ENCODE data around the gene HOXD4. TPM values are rescaled to one million over a fixed set of nuclear protein-coding genes. Genes with fewer than 3 reads are reported as not detected.

Gene HOXD4
- total RNA-seq, 2 experiments from 2014 or later: not detected

GRCh38 chr2:176148751-176149421 is 2.5 kb upstream of the HOXD4 start:
- peaks cover 87% of the 10 kb centered on the region for H3K27me3 Mint-ChIP-seq (ENCODE audit: low read depth)

GRCh38 chr2:176149481-176149938 is 1.8 kb upstream of the HOXD4 start:
- no peak for DNase-seq
- Mint-ChIP-seq H3K36me3 (ENCODE audit: low read depth) (no peaks in the 10 kb centered on the region), H3K9me3 (ENCODE audit: insufficient read depth) (no peaks in the 10 kb centered on the region), H3K27me3 (ENCODE audit: low read depth) (peaks cover 88% of the 10 kb centered on the region), H3K4me1 (ENCODE audit: low read depth) (no peaks in the 10 kb centered on the region), H3K4me3 (no peak overlapping the region), H3K27ac (no peak overlapping the region)
- ChIA-PET POLR2A (no interaction called here), CTCF (no interaction called here)
- ATAC-seq: no peak

More at GRCh38 chr2:176148751-176149421, 2.5 kb upstream of the HOXD4 start:
- no peak overlapping the region for H3K27ac Mint-ChIP-seq
- ATAC-seq (no peak), DNase-seq (no peak)
- H3K36me3 Mint-ChIP-seq (ENCODE audit: low read depth): no peaks in the 10 kb centered on the region
- POLR2A ChIA-PET: no interaction called here
- H3K4me3 Mint-ChIP-seq: no peak overlapping the region
- no peaks in the 10 kb centered on the region for H3K4me1 Mint-ChIP-seq (ENCODE audit: low read depth)
- CTCF ChIA-PET: no interaction called here
- H3K9me3 Mint-ChIP-seq (ENCODE audit: insufficient read depth): no peaks in the 10 kb centered on the region

- peaks cover 89% of the 10 kb centered on the region for H3K27me3 Mint-ChIP-seq (ENCODE audit: low read depth)
- ATAC-seq (no peak), DNase-seq (no peak)
- no peaks in the 10 kb centered on the region for H3K9me3 Mint-ChIP-seq (ENCODE audit: insufficient read depth)
- CTCF ChIA-PET: interaction anchor here (0.7 kb wide), 1 partner anchor 27 kb away, joined by 3 read pairs; no protein-coding TSS in a partner anchor
- POLR2A ChIA-PET: no interaction called here
- H3K4me3 Mint-ChIP-seq: no peak overlapping the region
- no peaks in the 10 kb centered on the region for H3K36me3 Mint-ChIP-seq (ENCODE audit: low read depth)
- H3K27ac Mint-ChIP-seq: no peak overlapping the region
- H3K4me1 Mint-ChIP-seq (ENCODE audit: low read depth): no peaks in the 10 kb centered on the region
Measured at GRCh38 chr2:176149939-176150583, 1.3 kb upstream of the HOXD4 start.

DNA sequence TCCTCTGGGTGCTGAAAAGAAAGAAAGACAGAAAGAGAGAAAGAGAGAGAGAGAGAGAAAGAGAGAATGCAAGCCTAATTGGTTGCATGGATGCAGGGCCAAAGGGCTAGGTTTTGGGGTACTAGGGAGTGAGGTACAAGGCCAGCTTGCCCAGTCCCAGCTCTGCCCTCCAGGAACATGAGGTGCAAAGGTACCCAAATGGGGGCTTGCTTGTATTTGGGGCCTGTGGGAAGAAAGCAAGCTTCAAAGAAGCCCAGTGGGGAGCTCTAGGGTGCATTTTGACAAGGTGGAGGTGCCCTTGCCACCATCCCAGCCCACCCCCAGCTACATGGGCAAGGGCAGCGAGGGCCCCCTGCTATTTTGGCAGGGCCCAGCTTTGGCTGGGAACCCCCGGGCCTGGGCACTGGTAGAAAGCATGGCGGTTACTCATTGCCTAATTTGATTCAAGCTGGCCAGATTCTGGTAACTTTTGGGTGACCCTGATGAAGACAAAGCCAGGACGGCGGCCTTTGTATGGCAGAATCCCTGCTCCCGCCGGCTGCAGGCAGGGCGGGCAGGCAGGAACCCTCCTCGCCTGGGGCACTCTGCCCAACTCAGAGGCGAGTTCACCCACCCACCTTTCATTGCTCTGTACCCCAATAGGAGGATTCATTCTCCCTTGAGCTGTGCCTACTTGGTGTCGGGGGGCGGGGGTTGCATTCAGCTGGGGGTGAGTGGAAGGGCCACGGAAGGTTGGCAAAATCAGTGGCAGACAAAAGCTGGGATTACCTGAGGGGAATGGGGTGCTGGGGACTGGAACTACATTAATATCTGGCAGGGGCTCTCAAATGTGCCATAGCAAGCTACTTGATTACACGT is 537 bp upstream of the HOXD4 start:
- DNase-seq: no peak
- H3K4me1 Mint-ChIP-seq (ENCODE audit: low read depth): no peaks in the 10 kb centered on the region
- no peaks in the 10 kb centered on the region for H3K9me3 Mint-ChIP-seq (ENCODE audit: insufficient read depth)
- no peak for ATAC-seq
- CTCF ChIA-PET: interaction anchor here (0.7 to 1.2 kb wide), 4 partner anchors 10 to 501 kb away, joined by 3 to 5 read pairs (median 3); no protein-coding TSS in a partner anchor
- H3K4me3 Mint-ChIP-seq: no peak overlapping the region
- H3K27me3 Mint-ChIP-seq (ENCODE audit: low read depth): peaks cover 89% of the 10 kb centered on the region
- POLR2A ChIA-PET: no interaction called here
- no peak overlapping the region for H3K27ac Mint-ChIP-seq
- no peaks in the 10 kb centered on the region for H3K36me3 Mint-ChIP-seq (ENCODE audit: low read depth)

DNA sequence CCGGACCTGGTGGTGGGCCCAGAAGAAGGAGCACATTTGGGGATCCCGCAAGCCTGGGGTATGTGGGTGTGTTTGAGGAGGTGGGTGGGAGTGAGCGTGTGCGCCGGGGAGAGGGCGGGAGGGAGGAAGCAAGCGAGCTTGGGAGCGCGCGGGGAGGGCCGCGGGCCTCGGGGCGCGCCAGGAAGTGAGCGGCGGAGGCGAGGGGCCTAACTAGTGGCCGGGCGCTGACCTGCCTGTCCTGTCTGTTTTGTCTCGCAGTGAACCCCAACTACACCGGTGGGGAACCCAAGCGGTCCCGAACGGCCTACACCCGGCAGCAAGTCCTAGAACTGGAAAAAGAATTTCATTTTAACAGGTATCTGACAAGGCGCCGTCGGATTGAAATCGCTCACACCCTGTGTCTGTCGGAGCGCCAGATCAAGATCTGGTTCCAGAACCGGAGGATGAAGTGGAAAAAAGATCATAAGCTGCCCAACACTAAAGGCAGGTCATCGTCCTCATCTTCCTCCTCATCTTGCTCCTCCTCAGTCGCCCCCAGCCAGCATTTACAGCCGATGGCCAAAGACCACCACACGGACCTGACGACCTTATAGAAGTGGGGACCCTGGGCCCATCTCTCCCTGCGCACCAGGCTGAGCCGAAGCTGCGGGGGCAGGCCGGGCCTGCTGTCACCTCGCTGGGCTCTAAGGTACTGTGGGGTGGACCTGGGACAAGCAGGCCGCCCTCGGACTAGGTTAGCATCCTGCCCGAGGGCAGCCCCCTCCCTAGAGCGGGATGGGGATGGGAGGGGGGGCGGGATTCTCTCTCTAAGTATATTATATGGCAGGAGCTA is 1.2 kb downstream of the HOXD4 start:
- Mint-ChIP-seq H3K27ac (no peak overlapping the region), H3K27me3 (ENCODE audit: low read depth) (peaks cover 86% of the 10 kb centered on the region), H3K9me3 (ENCODE audit: insufficient read depth) (no peaks in the 10 kb centered on the region), H3K4me3 (no peak overlapping the region), H3K4me1 (ENCODE audit: low read depth) (peaks cover 3% of the 10 kb centered on the region), H3K36me3 (ENCODE audit: low read depth) (peaks cover 2% of the 10 kb centered on the region)
- ATAC-seq: no peak
- ChIA-PET POLR2A (no interaction called here), CTCF (no interaction called here)
- DNase-seq: no peak

DNA sequence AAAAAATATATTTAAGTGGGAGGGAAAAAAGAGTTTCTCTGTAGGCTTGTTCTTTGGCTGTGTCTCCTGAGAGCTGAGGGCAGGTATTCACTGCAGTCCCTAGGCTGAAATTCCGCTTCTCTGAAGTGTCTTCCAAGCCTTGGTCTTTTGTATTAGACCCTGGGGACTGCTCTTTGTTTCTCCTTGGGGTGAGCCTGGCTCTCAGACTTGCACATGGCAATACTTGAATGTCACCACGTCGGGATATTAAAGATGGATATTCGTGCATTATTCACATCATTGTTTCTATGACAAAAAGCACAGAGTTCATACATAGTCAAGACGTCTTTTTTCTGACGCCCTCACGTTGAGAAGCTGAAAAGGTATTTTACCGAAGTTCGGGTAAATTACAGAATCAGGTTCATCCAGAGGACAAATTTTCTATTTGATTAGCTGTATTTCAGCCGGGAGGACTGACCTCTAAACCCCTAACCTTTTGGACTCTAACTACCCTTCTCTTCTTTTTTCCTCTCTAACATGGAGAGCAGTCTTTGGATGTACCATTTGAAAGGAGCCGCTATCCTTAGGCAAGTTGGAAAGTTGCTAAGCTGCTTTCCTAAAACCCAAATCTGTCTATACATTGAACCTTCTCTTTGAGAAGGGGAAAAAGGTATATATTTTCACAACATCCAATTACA is 3.4 kb downstream of the HOXD4 start:
- peaks cover 11% of the 10 kb centered on the region for H3K4me1 Mint-ChIP-seq (ENCODE audit: low read depth)
- H3K4me3 Mint-ChIP-seq: no peak overlapping the region

GRCh38 chr2:176155356-176156044 is 4.2 kb downstream of the HOXD4 start:
- H3K27ac Mint-ChIP-seq: no peak overlapping the region

More for the DNA sequence above, 3.4 kb downstream of the HOXD4 start:
- Mint-ChIP-seq H3K36me3 (ENCODE audit: low read depth) (peaks cover 5% of the 10 kb centered on the region), H3K27me3 (ENCODE audit: low read depth) (peaks cover 81% of the 10 kb centered on the region), H3K9me3 (ENCODE audit: insufficient read depth) (no peaks in the 10 kb centered on the region), H3K27ac (no peak overlapping the region)
- DNase-seq (no peak), ATAC-seq (no peak)
- POLR2A ChIA-PET: no interaction called here
- CTCF ChIA-PET: interaction anchor here (0.9 to 2.3 kb wide), 8 partner anchors 8 to 994 kb away, joined by 3 to 9 read pairs (median 4); no protein-coding TSS in a partner anchor

DNA sequence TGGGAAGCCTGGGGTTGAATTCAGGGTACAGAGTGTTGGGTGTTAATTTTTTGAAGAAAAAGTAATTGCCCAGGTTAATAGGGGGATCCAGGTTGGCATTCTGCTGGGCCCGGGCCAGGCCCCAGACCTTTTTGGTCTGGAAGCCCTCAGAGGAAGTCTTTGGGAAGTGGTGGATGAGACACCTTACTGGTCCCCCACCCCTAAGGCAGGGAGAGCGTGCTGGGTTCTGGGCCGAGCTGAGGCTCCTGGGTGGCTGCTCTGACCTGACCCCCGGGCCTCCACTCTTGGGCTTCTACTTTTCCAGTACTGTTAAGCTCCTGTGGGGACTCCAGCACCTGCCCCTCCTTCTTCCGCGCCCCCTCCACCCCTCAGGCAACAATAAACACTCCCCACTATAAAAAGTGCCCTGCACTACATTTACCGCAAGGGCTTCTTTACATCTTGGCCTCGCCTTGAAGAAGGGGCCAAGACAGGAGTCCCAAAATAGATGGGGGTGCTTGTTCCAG is 5.0 kb downstream of the HOXD4 start:
- H3K27ac Mint-ChIP-seq: no peak overlapping the region
- H3K4me3 Mint-ChIP-seq: no peak overlapping the region
- ChIA-PET CTCF (interaction anchor here (1.5 kb wide), 1 partner anchor 16 kb away, joined by 6 read pairs; no protein-coding TSS in a partner anchor), POLR2A (no interaction called here)
- H3K36me3 Mint-ChIP-seq (ENCODE audit: low read depth): peaks cover 8% of the 10 kb centered on the region
- H3K4me1 Mint-ChIP-seq (ENCODE audit: low read depth): peaks cover 11% of the 10 kb centered on the region
- ATAC-seq: no peak
- H3K9me3 Mint-ChIP-seq (ENCODE audit: insufficient read depth): no peaks in the 10 kb centered on the region
- DNase-seq: no peak
- peaks cover 78% of the 10 kb centered on the region for H3K27me3 Mint-ChIP-seq (ENCODE audit: low read depth)

More at GRCh38 chr2:176155356-176156044, 4.2 kb downstream of the HOXD4 start:
- ATAC-seq (no peak), DNase-seq (no peak)
- peaks cover 11% of the 10 kb centered on the region for H3K4me1 Mint-ChIP-seq (ENCODE audit: low read depth)
- H3K9me3 Mint-ChIP-seq (ENCODE audit: insufficient read depth): no peaks in the 10 kb centered on the region
- H3K4me3 Mint-ChIP-seq: no peak overlapping the region
- ChIA-PET CTCF (interaction anchor here (0.9 to 2.3 kb wide), 8 partner anchors 9 to 993 kb away, joined by 3 to 9 read pairs (median 4); no protein-coding TSS in a partner anchor), POLR2A (interaction anchor here (0.5 kb wide), 1 partner anchor 384 kb away, joined by 3 read pairs; no protein-coding TSS in a partner anchor)
- peaks cover 7% of the 10 kb centered on the region for H3K36me3 Mint-ChIP-seq (ENCODE audit: low read depth)
- H3K27me3 Mint-ChIP-seq (ENCODE audit: low read depth): peaks cover 79% of the 10 kb centered on the region

- H3K4me3 Mint-ChIP-seq: peak within 1 kb of the TSS; percentile 30
- DNase-seq: no peak
Measured at GRCh38 chr2:176156807-176157498, 5.6 kb downstream of the HOXD4 start, which contains the start of gene HOXD3. HOXD3 (plus strand) TSS chr2:176157307; CDS start chr2:176169115, 11,808 bp downstream.

More at GRCh38 chr2:176156807-176157498, 5.6 kb downstream of the HOXD4 start, which contains the start of gene HOXD3:
- Mint-ChIP-seq H3K27ac (peak within 1 kb of the TSS; percentile 16), H3K9me3 (ENCODE audit: insufficient read depth) (no peaks in the 10 kb centered on the region), H3K27me3 (ENCODE audit: low read depth) (peaks cover 81% of the 10 kb centered on the region), H3K4me1 (ENCODE audit: low read depth) (peaks cover 11% of the 10 kb centered on the region), H3K36me3 (ENCODE audit: low read depth) (peaks cover 8% of the 10 kb centered on the region)
- no peak for ATAC-seq
- CTCF ChIA-PET: interaction anchor here (2.1 kb wide), 1 partner anchor 298 kb away, joined by 4 read pairs; no protein-coding TSS in a partner anchor
- POLR2A ChIA-PET: no interaction called here
